Activated T-helper 1 cell treated with anti-CD3 and anti-CD28 coated beads, Interleukin-12 subunit alpha, Interleukin-12 subunit beta, Interleukin-2, Interleukin-4 antibody, amounts not matched to agents 30 ng/mL and 10 ng/mL and 1 ng/mL, durations not matched to agents 14 hours and 24 hours and 36 hours (primary cell): ENCODE results near the gene C5AR1. TPM values are rescaled to one million over a fixed set of nuclear protein-coding genes. Genes with fewer than 3 reads are reported as not detected.
"Not testable (repeated sequence)": the region's sequence is repeated elsewhere in the genome, so short reads cannot be mapped to it uniquely, and the experiment has no call there.

ENCODE experiments used
- DNase-seq: peaks from one replicate; pipeline ENCODE4 v3.0.0; 2021; ENCODE audit warnings: low spot score
- H3K27ac Mint-ChIP-seq: one replicate; pipeline ENCODE4 v1.8.0; 2021; ENCODE audit warnings: mild to moderate bottlenecking, mixed read lengths
- H3K27me3 Mint-ChIP-seq: one replicate; pipeline ENCODE4 v1.8.0; 2022; ENCODE audit warnings: mild to moderate bottlenecking, moderate library complexity, mixed read lengths; ENCODE audit not compliant: insufficient read depth
- H3K36me3 Mint-ChIP-seq: one replicate; pipeline ENCODE4 v1.8.0; 2021; ENCODE audit warnings: low read depth, mixed read lengths
- H3K4me1 Mint-ChIP-seq: one replicate; pipeline ENCODE4 v1.8.0; 2021; ENCODE audit warnings: low read depth, mixed read lengths
- H3K4me3 Mint-ChIP-seq: one replicate; pipeline ENCODE4 v1.8.0; 2021; ENCODE audit warnings: mild to moderate bottlenecking, moderate library complexity, mixed read lengths
- H3K9me3 Mint-ChIP-seq: one replicate; pipeline ENCODE4 v1.8.0; 2021; ENCODE audit warnings: mixed read lengths
- intact Hi-C: fragments of 100-400 bp; cut with micrococcal nuclease; formaldehyde crosslinking; loops from one replicate; pipeline ENCODE4 v1.15.1; 2024
- total RNA-seq: library from RNA; stranded (reverse); gene quantifications from 2 replicates; pipeline ENCODE4 v1.2.3, GENCODE V29; 2022

The C5AR1 gene
- total RNA-seq, 1 donor from 2014 or later: 1.4 TPM

GRCh38 chr19:47274071-47274890 lies 35.4 kb upstream of the C5AR1 start, which contains the start of gene INAFM1:
TSS of gene INAFM1 (plus strand) at chr19:47274885. CDS start at chr19:47274920, 35 bp downstream.
- intact Hi-C loops: loop anchor here (1.0 to 5.0 kb wide), 13 partner anchors 17 to 640 kb away; partner anchors contain the start of genes ARHGAP35, DHX34, KPTN and NAPA
- Mint-ChIP-seq H3K36me3 (peaks cover 10% of the 10 kb centered on the region), H3K27ac (peak within 1 kb of the TSS; percentile 98), H3K4me1 (peaks cover 29% of the 10 kb centered on the region), H3K27me3 (no peaks in the 10 kb centered on the region), H3K9me3 (no peaks in the 10 kb centered on the region), H3K4me3 (peak within 1 kb of the TSS; percentile 92)
- DNase-seq: peak; percentile 96

DNA sequence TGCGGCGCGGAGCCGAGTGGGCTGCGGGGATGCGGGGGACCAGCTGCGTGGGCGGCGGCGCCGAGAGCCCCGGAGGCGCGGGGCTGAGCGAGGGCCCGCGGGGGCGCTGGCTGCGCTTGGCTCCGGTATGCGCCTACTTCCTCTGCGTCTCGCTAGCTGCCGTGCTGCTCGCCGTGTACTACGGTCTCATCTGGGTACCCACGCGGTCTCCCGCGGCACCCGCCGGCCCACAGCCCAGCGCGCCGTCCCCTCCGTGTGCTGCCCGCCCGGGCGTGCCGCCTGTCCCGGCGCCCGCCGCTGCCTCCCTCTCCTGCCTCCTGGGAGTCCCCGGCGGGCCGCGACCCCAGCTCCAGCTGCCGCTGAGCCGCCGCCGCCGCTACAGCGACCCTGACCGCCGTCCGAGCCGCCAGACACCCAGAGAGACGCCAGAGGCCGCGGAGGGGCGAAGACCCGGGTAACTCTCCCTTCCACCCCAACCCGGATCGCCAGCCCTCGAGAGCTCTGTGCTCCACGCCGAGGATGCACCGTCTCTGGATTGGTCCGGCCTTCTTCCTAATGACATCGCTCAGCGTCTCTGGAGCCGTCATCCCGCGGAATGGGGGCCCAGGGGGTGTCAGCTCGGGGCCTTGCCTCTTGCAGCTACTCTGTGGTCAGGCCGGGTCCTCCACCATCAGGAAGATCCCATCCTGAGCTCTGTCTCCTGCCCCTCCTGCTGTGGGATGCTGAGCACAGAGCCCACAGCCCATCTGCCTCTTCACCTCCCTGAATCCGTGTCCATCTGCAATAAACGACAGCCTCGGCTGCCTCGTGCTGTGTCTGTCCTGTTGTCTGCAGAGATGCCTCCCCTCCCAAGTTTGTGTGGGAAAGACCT lies 34.5 kb upstream of the C5AR1 start:
- intact Hi-C loops: loop anchor here (1.0 to 5.0 kb wide), 13 partner anchors 18 to 641 kb away; partner anchors contain the start of genes ARHGAP35, DHX34, KPTN and NAPA
- no peaks in the 10 kb centered on the region for H3K27me3 Mint-ChIP-seq
- H3K27ac Mint-ChIP-seq: peak overlapping the region; percentile 81
- peaks cover 29% of the 10 kb centered on the region for H3K4me1 Mint-ChIP-seq
- DNase-seq: no peak
- no peaks in the 10 kb centered on the region for H3K9me3 Mint-ChIP-seq
- H3K4me3 Mint-ChIP-seq: peak overlapping the region; percentile 88
- peaks cover 13% of the 10 kb centered on the region for H3K36me3 Mint-ChIP-seq

- DNase-seq: no peak
- Mint-ChIP-seq H3K27me3 (no peaks in the 10 kb centered on the region), H3K36me3 (peaks cover 8% of the 10 kb centered on the region), H3K27ac (peak overlapping the region; percentile 81), H3K4me1 (peaks cover 29% of the 10 kb centered on the region), H3K4me3 (peak overlapping the region; percentile 88), H3K9me3 (no peaks in the 10 kb centered on the region)
- intact Hi-C loops: no loop called here
These were observed 33.7 kb upstream of the C5AR1 start for GRCh38 chr19:47275791-47276461.

GRCh38 chr19:47276513-47276912 lies 33.1 kb upstream of the C5AR1 start:
- H3K4me3 Mint-ChIP-seq, intact Hi-C loops, H3K9me3 Mint-ChIP-seq, H3K36me3 Mint-ChIP-seq, H3K27me3 Mint-ChIP-seq, DNase-seq, H3K27ac Mint-ChIP-seq: not testable (repeated sequence)
- H3K4me1 Mint-ChIP-seq: peaks cover 29% of the 10 kb centered on the region

DNA sequence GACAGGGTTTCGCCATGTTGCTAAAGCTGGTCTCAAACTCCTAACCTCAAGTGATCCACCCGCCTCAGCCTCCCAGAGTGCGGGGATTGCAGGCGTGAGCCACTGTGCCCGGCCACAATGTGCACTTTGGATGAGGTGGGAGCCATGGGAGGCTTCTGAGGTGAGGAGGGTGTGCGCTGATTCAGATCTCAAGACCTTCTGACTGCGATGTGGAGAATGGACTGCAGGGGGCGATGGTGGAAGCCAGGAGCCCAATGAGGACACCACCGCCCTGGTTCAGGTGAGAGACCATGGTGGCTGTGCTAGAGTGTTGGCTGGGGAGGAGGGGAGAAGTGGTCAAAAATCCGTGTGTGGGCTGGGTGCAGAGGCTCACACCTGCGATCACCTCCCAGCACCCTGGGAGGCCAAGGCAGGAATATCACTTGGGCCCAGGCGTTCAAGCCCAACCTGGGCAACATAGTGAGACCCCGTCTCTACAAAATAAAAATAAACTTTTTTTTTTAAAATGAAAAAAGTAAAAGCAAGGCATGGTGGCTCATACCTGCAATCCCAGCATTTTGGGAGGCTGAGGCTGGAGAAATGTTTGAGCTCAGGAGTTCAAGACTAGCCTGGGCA lies 29.4 kb upstream of the C5AR1 start:
- Mint-ChIP-seq H3K36me3 (peaks cover 3% of the 10 kb centered on the region), H3K27ac (no peak overlapping the region), H3K9me3 (no peaks in the 10 kb centered on the region), H3K4me3 (no peak overlapping the region), H3K27me3 (no peaks in the 10 kb centered on the region), H3K4me1 (peaks cover 17% of the 10 kb centered on the region)
- intact Hi-C loops: no loop called here
- peak; percentile 47 for DNase-seq

DNA sequence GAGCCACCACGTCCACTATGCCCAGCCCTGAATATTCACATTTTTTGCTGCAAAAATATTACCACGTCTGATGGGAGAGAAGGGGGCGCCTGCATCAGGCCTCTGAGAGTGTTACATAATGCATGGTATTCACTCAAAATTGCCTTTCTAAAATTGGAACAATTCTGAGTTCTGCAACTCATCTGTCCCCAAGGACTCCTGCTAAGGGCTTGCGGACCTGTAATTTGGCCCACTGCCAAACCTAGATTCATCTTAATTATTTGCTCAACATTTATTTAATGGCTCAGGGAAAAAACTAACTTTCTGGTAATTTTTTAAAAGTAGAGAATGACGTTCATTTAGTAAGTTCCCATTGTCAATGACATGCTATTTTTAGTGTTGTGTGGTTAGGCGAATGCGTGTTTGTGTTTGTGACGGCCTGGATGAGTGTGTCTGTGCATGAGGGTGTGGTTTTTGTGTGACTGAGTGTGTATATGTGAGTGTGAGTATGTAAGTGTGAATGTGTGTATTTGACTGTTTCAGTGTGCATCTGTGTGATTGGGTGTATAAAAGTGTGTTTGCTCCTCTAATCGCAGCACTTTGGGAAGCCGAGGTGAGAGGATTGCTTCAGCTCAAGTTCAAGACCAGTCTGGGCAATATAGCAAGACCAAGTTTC lies 26.1 kb upstream of the C5AR1 start:
- Mint-ChIP-seq H3K36me3 (peaks cover 3% of the 10 kb centered on the region), H3K27ac (no peak overlapping the region), H3K27me3 (no peaks in the 10 kb centered on the region), H3K9me3 (no peaks in the 10 kb centered on the region), H3K4me1 (peaks cover 11% of the 10 kb centered on the region), H3K4me3 (no peak overlapping the region)
- no peak for DNase-seq
- intact Hi-C loops: loop anchor here (1.0 kb wide), 1 partner anchor 108 kb away; no protein-coding TSS in a partner anchor

DNA sequence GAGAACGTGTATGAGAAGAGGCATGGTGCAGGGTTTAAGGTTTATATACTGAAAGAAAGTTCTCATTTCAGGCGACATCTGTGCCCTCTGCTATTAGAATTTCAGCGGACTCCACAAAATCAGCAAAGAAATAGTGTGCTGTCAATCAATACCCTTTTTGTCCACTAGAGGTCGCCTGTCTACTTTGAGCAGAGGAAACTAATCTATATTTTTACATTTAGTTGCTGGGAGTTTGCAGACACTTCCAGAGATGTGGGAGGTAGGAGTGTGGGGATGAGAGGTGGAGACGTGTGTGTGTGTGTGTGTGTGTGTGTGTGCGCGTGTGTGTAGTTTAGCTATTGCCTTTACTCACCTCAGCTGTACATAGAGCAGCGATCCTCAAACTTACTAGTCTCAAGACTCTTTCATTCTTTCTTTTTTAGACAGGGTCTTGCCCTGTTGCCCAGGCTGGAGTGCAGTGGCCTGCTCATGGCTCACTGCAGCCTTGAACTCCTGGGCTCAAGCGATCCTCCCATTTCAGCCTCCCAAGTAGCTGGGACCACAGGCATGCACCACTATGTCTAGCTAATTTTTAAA lies 25.2 kb upstream of the C5AR1 start:
- H3K36me3 Mint-ChIP-seq: peaks cover 3% of the 10 kb centered on the region
- H3K27me3 Mint-ChIP-seq: no peaks in the 10 kb centered on the region
- H3K9me3 Mint-ChIP-seq: no peaks in the 10 kb centered on the region
- H3K27ac Mint-ChIP-seq: no peak overlapping the region
- intact Hi-C loops: loop anchor here (1.0 kb wide), 1 partner anchor 107 kb away; no protein-coding TSS in a partner anchor
- H3K4me3 Mint-ChIP-seq: no peak overlapping the region
- peak; percentile 30 for DNase-seq
- H3K4me1 Mint-ChIP-seq: peaks cover 13% of the 10 kb centered on the region

- intact Hi-C loops: loop anchor here (1.0 to 2.0 kb wide), 4 partner anchors 9 to 411 kb away; no protein-coding TSS in a partner anchor
- H3K27me3 Mint-ChIP-seq: no peaks in the 10 kb centered on the region
- H3K4me1 Mint-ChIP-seq: peaks cover 5% of the 10 kb centered on the region
- no peak overlapping the region for H3K27ac Mint-ChIP-seq
- no peaks in the 10 kb centered on the region for H3K9me3 Mint-ChIP-seq
- DNase-seq: peak; percentile 68
- H3K36me3 Mint-ChIP-seq: no peaks in the 10 kb centered on the region
- H3K4me3 Mint-ChIP-seq: no peak overlapping the region
These were observed 13.6 kb upstream of the C5AR1 start for GRCh38 chr19:47296036-47296435.

DNA sequence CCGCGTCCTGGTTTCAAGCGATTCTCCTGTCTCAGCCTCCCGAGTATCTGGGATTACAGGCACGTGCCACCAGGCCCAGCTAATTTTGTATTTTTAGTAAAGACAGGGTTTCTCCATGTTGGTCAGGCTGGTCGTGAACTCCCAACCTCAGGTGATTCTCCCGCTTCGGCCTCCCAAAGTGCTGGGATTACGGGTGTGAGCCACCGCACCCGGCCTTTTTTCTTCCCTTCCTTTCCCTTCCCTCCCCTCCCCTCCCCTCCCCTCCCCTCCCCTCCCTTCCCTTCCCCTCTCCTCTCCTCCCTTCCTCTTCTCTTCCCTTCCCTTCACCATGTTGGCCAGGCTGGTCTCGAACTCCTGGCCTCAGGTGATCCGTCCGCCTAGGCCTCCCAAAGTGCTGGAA lies 8.8 kb upstream of the C5AR1 start:
- H3K4me1 Mint-ChIP-seq, H3K4me3 Mint-ChIP-seq, intact Hi-C loops: not testable (repeated sequence)

DNA sequence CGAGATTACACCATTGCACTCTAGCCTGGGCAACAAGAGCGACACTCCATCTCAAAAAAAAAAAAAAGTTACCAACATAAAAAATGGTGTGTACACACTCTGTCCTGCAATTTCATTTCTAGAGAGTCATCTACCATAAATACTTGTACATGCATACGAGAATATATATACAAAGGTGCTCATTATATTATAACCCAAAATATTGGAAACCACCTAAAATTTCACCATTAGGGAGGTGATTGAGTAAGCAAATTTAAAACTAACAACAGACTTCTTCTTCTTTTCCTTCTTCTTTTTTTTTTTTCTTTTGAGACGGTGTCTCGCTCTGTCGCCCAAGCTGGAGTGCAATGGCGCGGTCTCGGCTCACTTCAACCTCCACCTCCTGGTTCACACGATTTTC lies 7.4 kb upstream of the C5AR1 start:
- no peak for DNase-seq
- Mint-ChIP-seq H3K36me3 (no peaks in the 10 kb centered on the region), H3K4me3 (no peak overlapping the region), H3K27me3 (peaks cover 5% of the 10 kb centered on the region), H3K4me1 (peaks cover 3% of the 10 kb centered on the region), H3K27ac (no peak overlapping the region), H3K9me3 (no peaks in the 10 kb centered on the region)
- intact Hi-C loops: no loop called here

More for the DNA sequence above, 8.8 kb upstream of the C5AR1 start:
- H3K27ac Mint-ChIP-seq, H3K9me3 Mint-ChIP-seq, H3K27me3 Mint-ChIP-seq, H3K36me3 Mint-ChIP-seq, DNase-seq: not testable (repeated sequence)

GRCh38 chr19:47303966-47304365 lies 5.7 kb upstream of the C5AR1 start:
- no peaks in the 10 kb centered on the region for H3K36me3 Mint-ChIP-seq

More at GRCh38 chr19:47303966-47304365, 5.7 kb upstream of the C5AR1 start:
- no peak for DNase-seq
- peaks cover 5% of the 10 kb centered on the region for H3K27me3 Mint-ChIP-seq
- H3K4me3 Mint-ChIP-seq: no peak overlapping the region
- H3K9me3 Mint-ChIP-seq: no peaks in the 10 kb centered on the region
- peaks cover 3% of the 10 kb centered on the region for H3K4me1 Mint-ChIP-seq
- intact Hi-C loops: no loop called here
- no peak overlapping the region for H3K27ac Mint-ChIP-seq
